GM12892 (cell line): Measurements from ENCODE around the gene LCP2.

Experiments used
- DNase-seq: peaks from one replicate; pipeline ENCODE4 v3.0.0; 2011; ENCODE audit not compliant: insufficient read length
- FAIRE-seq: peaks from 2 replicates; lab custom pipeline; 2011; peaks lifted over from hg19 to GRCh38; lab: Jason Lieb, UNC
- POLR2A ChIP-seq: IDR thresholded peaks from 2 replicates; pipeline ENCODE4 v1.6.1; 2011; ENCODE audit warnings: low read depth, low read length, control low read depth
- POLR2AphosphoS5 ChIP-seq: IDR thresholded peaks from 2 replicates; pipeline ENCODE4 v1.6.1; 2011; ENCODE audit warnings: low read depth, low read length, control low read depth
- TAF1 ChIP-seq: IDR thresholded peaks from 2 replicates; pipeline ENCODE4 v1.6.1; 2011; ENCODE audit warnings: low read depth, mild to moderate bottlenecking, control low read depth, low read length, borderline replicate concordance

Gene LCP2

DNA sequence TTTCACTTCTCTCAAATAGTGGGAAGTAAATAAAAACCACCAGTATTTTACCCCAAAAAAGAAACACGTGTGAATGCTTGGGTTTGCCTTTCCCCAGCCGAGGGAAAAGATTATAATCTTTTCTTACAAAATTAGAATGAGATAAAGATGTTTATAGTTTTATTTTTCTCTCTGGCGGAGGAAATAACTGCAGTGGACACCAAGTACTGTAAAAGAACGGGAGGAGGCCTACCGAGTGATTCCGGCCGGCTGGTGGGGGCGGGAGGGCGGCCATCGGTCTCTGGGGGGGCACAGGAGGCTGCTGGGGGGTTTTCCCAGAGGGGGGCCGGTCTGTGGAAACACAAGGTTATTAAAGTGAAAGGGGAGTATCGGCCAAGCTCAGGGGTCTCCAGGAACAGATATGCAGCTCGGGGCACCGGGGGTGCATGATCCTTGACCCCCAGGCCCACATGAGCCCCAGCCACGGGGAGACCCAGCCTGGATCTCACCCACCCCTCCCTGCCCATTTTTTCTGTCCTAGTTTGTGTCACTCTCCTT lies 29.4 kb downstream of the LCP2 start:
- FAIRE-seq = no peak
- TF ChIP-seq POLR2AphosphoS5 = no peak
- TF ChIP-seq TAF1 = no peak
- no peak for TF ChIP-seq POLR2A

DNA sequence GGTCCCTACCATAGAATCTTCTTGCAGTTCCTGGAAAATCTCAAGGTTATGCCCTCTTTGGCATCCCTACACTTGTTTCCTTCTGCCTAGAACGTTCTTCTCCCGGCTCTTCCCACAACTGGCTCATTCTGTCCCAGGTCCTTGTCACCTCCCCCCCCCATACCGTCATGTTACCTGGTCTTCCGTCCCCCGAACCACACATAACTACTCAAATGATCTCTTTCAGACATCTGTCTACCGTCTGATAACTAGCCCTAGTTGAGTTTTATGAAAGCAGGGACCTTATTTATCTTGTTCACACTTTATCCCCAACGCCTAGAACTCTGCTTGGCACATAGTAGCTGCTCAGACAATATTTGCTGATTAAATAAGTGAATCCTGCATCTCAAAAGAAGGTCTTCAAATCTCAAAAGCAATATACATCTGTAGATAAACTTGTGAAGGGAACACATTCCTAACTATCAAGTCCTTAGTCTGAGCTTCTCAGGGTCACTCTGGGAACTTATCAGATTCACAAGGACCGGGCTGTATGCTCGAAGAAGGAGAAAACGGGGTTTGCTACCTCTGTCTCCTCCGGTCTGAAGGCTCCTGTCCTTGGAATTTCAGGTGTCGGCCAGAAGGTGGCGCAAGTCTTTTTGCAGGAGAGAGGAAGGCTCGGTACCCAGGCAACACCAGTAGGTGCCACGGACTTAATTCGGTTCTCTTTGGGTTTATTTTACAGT lies 30.0 kb downstream of the LCP2 start:
- peak; percentile 87 for FAIRE-seq
- DNase-seq = peak; percentile 66
- TF ChIP-seq TAF1 = no peak
- no peak for TF ChIP-seq POLR2A
- TF ChIP-seq POLR2AphosphoS5 = 0 out of 2 replicates have a peak, but pooled peaks have one; percentile 33

More for the DNA sequence above, 29.4 kb downstream of the LCP2 start:
- DNase-seq = no peak

GRCh38 chr5:170266570-170267381 lies 30.8 kb downstream of the LCP2 start:
- FAIRE-seq (no peak), DNase-seq (no peak)
- no peak for TF ChIP-seq POLR2AphosphoS5

GRCh38 chr5:170265522-170265921 lies 32.1 kb downstream of the LCP2 start:
- FAIRE-seq (no peak), DNase-seq (no peak)
- TF ChIP-seq TAF1 = no peak
- no peak for TF ChIP-seq POLR2A
- TF ChIP-seq POLR2AphosphoS5 = no peak

GRCh38 chr5:170263906-170264305 lies 33.7 kb downstream of the LCP2 start:
- FAIRE-seq (no peak), DNase-seq (no peak)
- TF ChIP-seq TAF1 = no peak
- TF ChIP-seq POLR2AphosphoS5 = no peak
- no peak for TF ChIP-seq POLR2A

DNA sequence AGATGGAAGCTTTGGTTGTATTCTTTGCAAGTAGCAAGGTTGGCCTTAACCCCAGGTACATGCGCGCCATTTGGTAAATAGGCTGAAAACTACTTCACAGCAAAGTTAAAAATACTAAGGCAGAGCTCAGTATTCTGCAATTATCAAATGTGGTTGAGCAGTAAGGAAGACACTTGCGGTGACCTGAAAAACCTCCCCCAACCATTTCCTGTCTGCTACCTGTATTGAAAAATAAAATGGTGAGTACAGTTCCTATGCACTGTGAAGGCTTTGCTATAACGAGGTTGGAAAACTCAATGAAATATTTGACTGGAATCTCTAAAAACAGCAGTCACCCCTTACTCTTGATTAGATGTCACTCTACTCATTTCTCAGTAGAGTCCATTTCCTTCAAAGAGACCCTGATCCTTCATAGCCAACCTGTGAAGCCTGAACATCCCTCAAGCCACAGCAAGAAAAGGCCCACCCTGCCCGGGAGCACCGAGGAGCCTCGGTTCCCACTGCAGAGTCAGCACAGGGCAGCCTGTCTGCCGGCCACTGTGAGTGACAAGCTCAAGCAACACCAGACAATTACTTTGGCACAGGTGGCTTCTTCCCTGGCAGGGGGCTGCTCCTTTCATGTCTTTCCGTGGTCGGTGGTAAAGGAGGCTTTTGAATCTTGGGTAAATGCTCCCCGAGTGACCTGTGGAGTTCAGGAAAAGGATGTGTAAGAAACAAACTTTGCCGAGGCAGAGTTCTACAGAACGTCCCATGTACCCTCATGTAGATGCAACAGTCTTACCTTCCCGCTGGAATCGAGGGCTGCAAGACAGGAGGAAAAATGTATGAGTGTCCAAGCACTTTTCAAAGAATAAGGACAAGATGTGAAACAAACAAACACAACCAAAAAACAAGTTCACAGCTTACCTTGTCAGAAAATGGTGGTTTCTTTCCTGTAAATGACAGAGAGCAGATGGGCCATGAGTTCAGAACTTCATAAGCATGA lies 35.2 kb downstream of the LCP2 start:
- DNase-seq (no peak), FAIRE-seq (no peak)
- TF ChIP-seq TAF1 = no peak
- no peak for TF ChIP-seq POLR2A
- no peak for TF ChIP-seq POLR2AphosphoS5

- FAIRE-seq = no peak
- DNase-seq = no peak
- TF ChIP-seq POLR2AphosphoS5 = no peak
These were observed 36.0 kb downstream of the LCP2 start for GRCh38 chr5:170261528-170262043.

- FAIRE-seq (no peak), DNase-seq (no peak)
- no peak for TF ChIP-seq POLR2AphosphoS5
- no peak for TF ChIP-seq TAF1
- no peak for TF ChIP-seq POLR2A
These were observed 40.2 kb downstream of the LCP2 start for GRCh38 chr5:170257370-170257769.

- no peak for TF ChIP-seq POLR2AphosphoS5
- no peak for DNase-seq
- FAIRE-seq = no peak
These were observed 41.0 kb downstream of the LCP2 start for GRCh38 chr5:170256571-170256970.

DNA sequence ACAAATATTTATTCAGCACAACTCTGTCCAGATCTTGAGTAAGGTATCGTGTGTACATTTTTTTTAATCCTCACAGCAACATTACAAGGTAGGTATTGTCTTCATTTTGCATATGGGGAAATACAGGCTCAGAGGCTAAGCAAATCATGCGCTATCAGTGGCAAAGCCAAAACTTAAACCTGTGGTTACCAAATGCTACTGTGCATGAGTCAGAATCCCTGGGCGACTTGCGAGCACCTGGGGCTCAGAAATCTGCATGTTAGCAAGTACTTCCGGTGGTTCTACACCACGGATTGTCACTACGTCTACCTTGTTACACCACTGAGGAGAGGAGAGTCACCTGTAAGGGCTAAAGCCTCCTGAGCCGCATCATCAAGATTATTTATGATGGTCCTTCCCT lies 43.5 kb downstream of the LCP2 start:
- TF ChIP-seq POLR2AphosphoS5 (no peak), TAF1 (no peak), POLR2A (no peak)
- FAIRE-seq = peak; percentile 79
- no peak for DNase-seq
